NOMO-1 treated with DMSO at 0.1 percent for 48 hours (cell line): ENCODE results near the gene RANBP2.

Source experiments
- DNase-seq: peaks from one replicate; lab custom pipeline; 2025; ENCODE audit not compliant: unreplicated experiment; lab: John Stamatoyannopoulos, UW

The RANBP2 gene

DNA sequence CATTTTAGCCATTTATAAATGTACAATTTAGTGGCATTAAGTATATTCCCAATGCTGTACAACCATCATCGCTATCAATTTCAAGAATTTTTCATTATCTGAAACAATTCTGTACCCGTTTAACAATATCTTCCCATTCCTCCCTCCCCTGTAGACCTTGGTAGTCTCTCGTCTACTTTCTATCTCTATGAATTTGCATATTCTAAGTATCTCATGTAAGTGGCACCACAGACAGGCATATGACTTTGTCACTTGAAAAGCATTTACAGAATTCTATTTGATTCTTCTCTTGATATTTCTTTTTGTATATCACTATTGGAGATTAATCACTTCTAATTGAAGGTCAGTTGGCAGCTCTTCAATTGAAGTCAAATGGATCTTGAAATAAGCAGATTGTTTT is 115.3 kb downstream of the RANBP2 start:
- no peak for DNase-seq

DNA sequence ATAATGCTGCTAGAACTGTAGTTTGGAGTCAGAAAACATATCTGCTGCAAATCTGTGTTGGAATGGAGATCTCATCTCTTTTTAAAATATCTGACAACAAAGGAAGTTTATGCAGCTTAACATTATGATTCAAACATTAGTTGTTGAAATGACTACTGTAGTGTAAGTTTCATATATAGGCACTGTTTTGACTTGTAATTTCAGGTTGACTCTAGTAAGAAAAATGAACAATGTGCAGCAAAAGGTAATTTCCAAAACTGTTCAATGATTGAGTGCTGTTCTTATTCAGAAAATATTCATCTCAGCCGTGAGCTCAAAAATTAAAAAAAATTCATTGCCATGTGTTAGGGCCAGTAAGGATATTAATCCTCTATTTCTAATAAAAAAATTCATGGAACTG is 115.8 kb downstream of the RANBP2 start:
- no peak for DNase-seq
